GM21528 (cell line): ENCODE data around the gene RACK1.
"Not testable (repeated sequence)": the region's sequence is repeated elsewhere in the genome, so short reads cannot be mapped to it uniquely, and the experiment has no call there.

Experiments used
- ATAC-seq: cut with Tn5 transposase; IDR thresholded peaks from one replicate; pipeline ENCODE4 v1.9.1; 2021; ENCODE audit warnings: mild to moderate bottlenecking, moderate library complexity; ENCODE audit not compliant: unreplicated experiment, low FRiP score

RACK1 gene

DNA sequence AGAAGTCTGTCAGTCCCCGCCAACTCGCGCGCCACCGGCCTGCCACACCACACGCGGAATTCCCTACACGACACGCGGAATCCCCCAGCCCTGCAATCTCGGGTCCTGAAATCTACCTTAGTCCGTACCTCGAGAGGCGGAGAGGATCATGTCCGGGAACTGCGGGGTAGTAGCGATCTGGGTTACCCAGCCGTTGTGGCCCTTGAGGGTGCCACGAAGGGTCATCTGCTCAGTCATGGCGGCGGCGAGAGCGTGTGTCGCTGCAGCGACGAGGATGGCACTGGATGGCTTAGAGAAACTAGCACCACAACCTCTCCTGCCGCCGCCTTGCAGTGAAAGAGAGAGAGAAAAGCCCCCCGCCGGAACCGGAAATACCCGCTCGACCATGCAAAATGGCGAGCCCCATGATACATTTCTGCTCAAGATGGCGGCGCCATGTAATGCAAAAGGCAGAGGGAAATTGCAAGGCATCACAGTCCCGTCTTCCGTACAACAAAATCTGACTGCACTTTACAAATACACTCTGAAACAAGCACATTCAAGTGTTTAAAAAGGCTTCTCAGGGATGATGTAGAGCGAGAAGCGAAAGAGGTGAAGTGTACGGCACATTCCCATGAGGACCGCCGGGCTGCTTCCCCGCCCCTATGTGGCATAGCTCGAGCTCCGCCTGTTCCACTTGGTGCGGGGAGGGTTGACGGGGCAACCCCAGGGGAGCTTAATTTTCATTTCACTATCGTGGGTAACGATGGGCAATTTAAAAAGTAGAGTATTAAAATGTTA, at the start of gene RACK1:
Gene RACK1 (minus strand): TSS at position 343 of the 780 bp plus-strand sequence. CDS start 106 bp downstream, at position 237.
- ATAC-seq = peak; percentile 60

DNA sequence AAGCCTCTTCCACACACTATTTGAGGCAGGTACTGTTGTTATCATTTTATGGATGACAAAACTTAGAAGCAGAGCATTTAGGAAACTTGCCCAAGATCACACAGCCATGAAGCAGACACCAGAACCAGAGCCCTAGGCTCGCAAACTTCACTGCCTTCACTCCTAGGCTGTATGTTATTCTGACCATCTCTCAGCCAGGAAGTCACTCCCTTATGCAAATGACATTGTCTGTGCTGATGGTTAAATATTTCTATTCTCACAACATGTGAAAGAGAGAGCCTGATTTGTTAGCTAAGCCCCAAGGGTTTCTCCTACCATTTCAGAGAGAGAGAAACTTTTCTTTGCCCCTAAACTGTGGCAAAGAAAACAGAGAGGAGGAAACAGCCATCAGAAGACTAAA, 43.6 kb upstream of the RACK1 start:
- ATAC-seq = not testable (repeated sequence)

GRCh38 chr5:181285962-181286705, 42.4 kb upstream of the RACK1 start:
- ATAC-seq = not testable (repeated sequence)

- ATAC-seq = not testable (repeated sequence)
These were observed 40.4 kb upstream of the RACK1 start for GRCh38 chr5:181283841-181284755.

DNA sequence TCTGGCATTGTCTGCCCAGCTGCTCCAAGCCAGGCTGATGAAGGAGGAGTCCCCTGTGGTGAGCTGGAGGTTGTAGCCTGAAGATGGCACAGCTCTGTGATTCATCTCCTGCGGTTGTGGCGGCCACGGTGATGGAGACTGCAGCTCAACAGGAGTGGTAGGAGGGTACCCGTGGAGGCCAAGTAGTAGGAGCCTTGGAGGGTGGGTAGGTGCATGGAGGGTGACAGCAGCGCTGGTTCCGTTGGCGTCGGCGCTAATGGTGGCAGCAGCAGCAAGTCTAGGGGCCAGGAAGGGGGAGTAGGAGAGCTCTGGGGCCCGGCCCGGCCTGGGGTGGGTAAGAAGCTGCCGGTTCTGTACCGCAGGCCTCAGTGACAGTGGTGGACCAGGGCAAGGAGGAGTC, 39.6 kb upstream of the RACK1 start:
- ATAC-seq = no peak

GRCh38 chr5:181282874-181283273, 39.2 kb upstream of the RACK1 start:
- ATAC-seq = no peak

- ATAC-seq = not testable (repeated sequence)
These were observed 38.7 kb upstream of the RACK1 start for GRCh38 chr5:181282415-181282814.

DNA sequence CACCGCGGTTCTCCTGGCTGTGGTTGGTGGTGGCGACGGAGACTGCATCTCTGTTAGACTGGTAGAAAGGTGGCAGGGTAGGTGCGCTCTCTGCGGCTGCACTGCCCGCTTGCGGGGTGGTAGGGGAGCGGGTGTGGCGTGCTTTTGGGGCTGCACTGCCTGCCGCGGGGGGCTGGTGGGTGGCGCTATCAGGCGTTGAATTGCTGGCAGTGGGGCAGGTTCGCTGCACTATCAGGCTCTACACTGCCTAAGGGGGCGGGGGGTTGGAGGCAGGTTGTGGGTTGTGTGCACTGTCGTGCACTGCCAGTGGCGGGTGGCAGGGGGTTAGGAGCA, 38.2 kb upstream of the RACK1 start:
- no peak for ATAC-seq

- ATAC-seq = no peak
These were observed 37.6 kb upstream of the RACK1 start for GRCh38 chr5:181281077-181281983.

GRCh38 chr5:181280251-181280762, 36.6 kb upstream of the RACK1 start:
- ATAC-seq = no peak

- ATAC-seq = not testable (repeated sequence)
These were observed 29.7 kb upstream of the RACK1 start for GRCh38 chr5:181273433-181273744.

- no peak for ATAC-seq
These were observed 27.4 kb upstream of the RACK1 start for GRCh38 chr5:181271081-181271480.

DNA sequence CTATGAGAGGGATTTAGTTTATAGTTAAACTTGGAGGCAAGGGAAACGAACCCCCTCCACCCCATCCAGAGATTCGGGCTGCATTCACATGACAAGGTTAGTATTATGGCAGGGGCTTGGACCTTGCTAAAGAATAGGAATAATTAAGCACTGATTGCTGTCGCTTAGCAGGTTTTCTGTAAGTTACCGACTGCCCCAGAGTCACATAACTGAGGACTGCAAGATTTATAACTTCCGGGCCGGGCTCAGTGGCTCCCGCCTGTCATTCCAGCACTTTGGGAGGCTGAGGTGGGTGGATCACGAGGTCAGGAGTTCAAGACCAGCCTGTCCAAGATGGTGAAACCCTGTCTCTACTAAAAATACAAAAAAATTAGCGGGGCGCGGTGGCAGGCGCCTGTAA, 24.2 kb upstream of the RACK1 start:
- not testable (repeated sequence) for ATAC-seq

DNA sequence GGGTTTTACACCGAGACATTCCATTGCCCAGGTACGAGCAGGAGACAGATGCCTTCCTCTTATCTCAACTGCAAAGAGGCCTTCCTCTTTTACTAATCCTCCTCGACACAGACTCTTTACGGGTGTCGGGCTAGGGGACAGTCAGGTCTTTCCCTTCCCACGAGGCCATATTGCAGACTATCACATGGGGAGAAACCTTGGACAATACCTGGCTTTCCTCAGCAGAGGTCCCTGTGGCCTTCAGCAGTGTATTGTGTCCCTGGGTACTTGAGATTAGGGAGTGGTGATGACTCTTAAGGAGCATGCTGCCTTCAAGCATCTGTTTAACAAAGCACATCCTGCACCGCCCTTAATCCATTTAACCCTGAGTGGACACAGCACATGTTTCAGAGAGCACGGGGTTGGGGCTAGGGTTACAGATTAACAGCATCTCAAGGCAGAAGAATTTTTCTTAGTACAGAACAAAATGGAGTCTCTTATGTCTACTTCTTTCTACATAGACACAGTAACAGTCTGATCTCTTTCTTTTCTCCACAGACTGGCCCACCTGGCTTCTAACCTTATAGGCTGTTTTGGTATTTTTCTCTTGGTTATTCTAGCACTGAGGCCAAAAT, 23.7 kb upstream of the RACK1 start:
- ATAC-seq = not testable (repeated sequence)

GRCh38 chr5:181265092-181265671, 21.5 kb upstream of the RACK1 start:
- ATAC-seq = no peak

- no peak for ATAC-seq
These were observed 19.9 kb upstream of the RACK1 start for GRCh38 chr5:181263633-181264032.

- peak; percentile 74 for ATAC-seq
These were observed 17.8 kb upstream of the RACK1 start for GRCh38 chr5:181261320-181262049.

- ATAC-seq = peak; percentile 80
These were observed 17.1 kb upstream of the RACK1 start, which contains the start of gene TRIM52 for GRCh38 chr5:181260720-181261319. Gene TRIM52, minus strand, starts transcription at chr5:181261143. Its CDS starts 330 bp downstream, at chr5:181260813.
